SIG-M5 (cell line): ENCODE data around the gene TIMM29.
A peak's percentile ranks its signal among the peaks of the same experiment; 100 is the strongest.
"Not testable (repeated sequence)": the region's sequence is repeated elsewhere in the genome, so short reads cannot be mapped to it uniquely, and the experiment has no call there.

ENCODE experiments used
- DNase-seq: peaks from one replicate; lab custom pipeline; 2025; lab: John Stamatoyannopoulos, UW

The TIMM29 gene

GRCh38 chr19:10912619-10913018, 16.0 kb upstream of the TIMM29 start:
- no peak for DNase-seq

- DNase-seq: no peak
Observed at GRCh38 chr19:10913716-10914340, 14.8 kb upstream of the TIMM29 start.

- DNase-seq: no peak
Observed at GRCh38 chr19:10915130-10916091, 13.2 kb upstream of the TIMM29 start.

- no peak for DNase-seq
Observed at GRCh38 chr19:10916602-10917001, 12.0 kb upstream of the TIMM29 start.

GRCh38 chr19:10918359-10918758, 10.3 kb upstream of the TIMM29 start:
- DNase-seq: no peak

GRCh38 chr19:10919352-10920287, 9.0 kb upstream of the TIMM29 start:
- no peak for DNase-seq

- no peak for DNase-seq
Observed at GRCh38 chr19:10920288-10920655, 8.3 kb upstream of the TIMM29 start.

GRCh38 chr19:10920781-10921180, 7.8 kb upstream of the TIMM29 start:
- no peak for DNase-seq

GRCh38 chr19:10921199-10921909, 7.3 kb upstream of the TIMM29 start:
- no peak for DNase-seq

- no peak for DNase-seq
Observed at GRCh38 chr19:10921910-10922637, 6.5 kb upstream of the TIMM29 start.

- no peak for DNase-seq
Observed at GRCh38 chr19:10922638-10923014, 6.0 kb upstream of the TIMM29 start.

GRCh38 chr19:10923260-10924112, 5.1 kb upstream of the TIMM29 start:
- DNase-seq: no peak

- DNase-seq: no peak
Observed at GRCh38 chr19:10924597-10924996, 4.0 kb upstream of the TIMM29 start.

GRCh38 chr19:10927730-10928562, 665 bp upstream of the TIMM29 start:
- DNase-seq: no peak

- DNase-seq: no peak
Observed at GRCh38 chr19:10929402-10929794, 787 bp downstream of the TIMM29 start.

- DNase-seq: no peak
Observed at GRCh38 chr19:10935371-10936059, 6.9 kb downstream of the TIMM29 start.

- peak; percentile 7 for DNase-seq
Observed at GRCh38 chr19:10936661-10937084, 8.1 kb downstream of the TIMM29 start.

- not testable (repeated sequence) for DNase-seq
Observed at GRCh38 chr19:10941649-10942048, 13.0 kb downstream of the TIMM29 start.
